ENCODE results near the gene CKB. TPM values are rescaled to one million over a fixed set of nuclear protein-coding genes. Genes with fewer than 3 reads are reported as not detected.

CKB gene
- polyA plus RNA-seq, 1 donor (not counting 4 experiments of a cell fraction or from before 2014, with no cell fraction given), result 10.0 TPM

DNA sequence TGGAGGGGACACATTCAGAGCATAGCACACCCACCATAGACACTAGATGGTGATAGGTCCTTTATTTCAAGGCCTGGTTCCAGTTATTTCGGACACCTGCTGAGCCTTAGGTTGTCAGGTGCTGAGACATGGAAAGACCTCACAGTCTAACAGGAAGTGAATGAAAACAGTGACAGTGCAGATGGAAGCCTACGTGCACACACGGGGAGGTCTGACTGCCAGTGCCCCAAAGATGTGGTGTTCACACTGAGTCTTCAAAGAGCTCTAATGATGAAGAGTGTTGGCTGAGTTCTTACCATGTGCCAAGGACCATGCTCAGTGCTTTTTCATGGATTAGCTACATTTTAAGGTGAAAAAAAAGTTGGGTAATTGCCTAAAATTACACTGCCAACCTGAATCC is 46.6 kb downstream of the CKB start:
- dilution Hi-C loops (cut with MboI; ENCODE audit: extremely low pct_ligation_motif_present, low sequenced_read_pairs), result no loop called here
- Histone ChIP-seq H3K4me3 (ENCODE audit: control insufficient read depth in 2 of 3, extremely low read depth in 1 of 3, insufficient read depth in 2 of 3, low read depth in 1 of 3, low read length in 3 of 3) (no peak overlapping the region), H3K9me1 (ENCODE audit: control insufficient read depth, extremely low read depth, insufficient read depth, low read length) (peaks cover 4% of the 10 kb centered on the region), H3K4me2 (ENCODE audit: control insufficient read depth, extremely low read depth, insufficient read depth, low read depth, low read length) (no peak overlapping the region), H2AFZ (ENCODE audit: control insufficient read depth, low read length) (no peak overlapping the region), H4K20me1 (ENCODE audit: control insufficient read depth, extremely low read depth, insufficient read depth, low read length) (no peaks in the 10 kb centered on the region), H3K27me3 (ENCODE audit: control insufficient read depth, extremely low read depth, insufficient read depth, low read length) (no peaks in the 10 kb centered on the region), H3K4me1 (ENCODE audit: control insufficient read depth, extremely low read depth, insufficient read depth, low read length) (no peaks in the 10 kb centered on the region), H3K79me2 (ENCODE audit: control insufficient read depth, insufficient read depth, low read length) (peaks cover 3% of the 10 kb centered on the region), H3K27ac (ENCODE audit: control insufficient read depth, insufficient read depth, low read length) (no peak overlapping the region), H3K9ac (ENCODE audit: control insufficient read depth, extremely low read depth, insufficient read depth, low read length) (no peak overlapping the region), H3K36me3 (ENCODE audit: control insufficient read depth in 2 of 2, extremely low read depth in 1 of 2, insufficient read depth in 2 of 2, low read length in 2 of 2) (peaks cover 21 to 43% of the 10 kb centered on the region in 2 experiments), H3K9me3 (ENCODE audit: control insufficient read depth, low read depth, low read length) (no peaks in the 10 kb centered on the region)
- DNase-seq (ENCODE audit: low read depth, low spot score) (no peak), FAIRE-seq (no peak)
- TF ChIP-seq CTCF (optimal IDR thresholded peaks at IDR 0.05 in 1 of 3, IDR thresholded peaks at IDR 0.05 in 1 of 3, conservative IDR thresholded peaks at IDR 0.05 in 1 of 3; ENCODE audit: extremely low read depth in 1 of 3, insufficient read depth in 2 of 3, low read length in 3 of 3) (no peak), EZH2 (IDR thresholded peaks at IDR 0.05; ENCODE audit: low read length) (no peak)

DNA sequence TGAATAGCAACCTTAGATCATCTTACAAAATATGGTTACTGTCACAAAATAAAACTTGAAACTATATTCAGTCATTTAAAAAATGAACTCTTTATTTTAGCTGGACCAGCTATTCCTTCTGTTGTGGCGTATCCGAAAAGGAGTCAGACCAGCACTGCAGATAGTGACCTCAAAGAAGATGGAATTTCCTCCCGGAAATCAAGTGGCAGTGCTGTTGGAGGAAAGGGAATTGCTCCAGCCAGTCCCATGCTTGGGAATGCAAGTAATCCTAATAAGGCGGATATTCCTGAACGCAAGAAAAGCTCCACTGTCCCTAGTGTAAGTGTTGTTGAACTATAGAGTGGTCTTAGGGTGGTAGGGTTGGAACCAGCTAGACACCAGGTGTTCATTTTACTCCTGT is 47.7 kb downstream of the CKB start:
- Histone ChIP-seq H3K27ac (ENCODE audit: control insufficient read depth, insufficient read depth, low read length) (no peak overlapping the region), H4K20me1 (ENCODE audit: control insufficient read depth, extremely low read depth, insufficient read depth, low read length) (no peaks in the 10 kb centered on the region), H3K4me1 (ENCODE audit: control insufficient read depth, extremely low read depth, insufficient read depth, low read length) (no peaks in the 10 kb centered on the region), H3K9ac (ENCODE audit: control insufficient read depth, extremely low read depth, insufficient read depth, low read length) (no peak overlapping the region), H3K27me3 (ENCODE audit: control insufficient read depth, extremely low read depth, insufficient read depth, low read length) (no peaks in the 10 kb centered on the region), H3K9me3 (ENCODE audit: control insufficient read depth, low read depth, low read length) (no peaks in the 10 kb centered on the region), H3K36me3 (ENCODE audit: control insufficient read depth in 2 of 2, extremely low read depth in 1 of 2, insufficient read depth in 2 of 2, low read length in 2 of 2) (peaks cover 26 to 42% of the 10 kb centered on the region in 2 experiments), H2AFZ (ENCODE audit: control insufficient read depth, low read length) (no peak overlapping the region), H3K4me2 (ENCODE audit: control insufficient read depth, extremely low read depth, insufficient read depth, low read depth, low read length) (no peak overlapping the region), H3K79me2 (ENCODE audit: control insufficient read depth, insufficient read depth, low read length) (peaks cover 3% of the 10 kb centered on the region), H3K4me3 (ENCODE audit: control insufficient read depth in 2 of 3, extremely low read depth in 1 of 3, insufficient read depth in 2 of 3, low read depth in 1 of 3, low read length in 3 of 3) (no peak overlapping the region), H3K9me1 (ENCODE audit: control insufficient read depth, extremely low read depth, insufficient read depth, low read length) (peaks cover 4% of the 10 kb centered on the region)
- TF ChIP-seq CTCF (optimal IDR thresholded peaks at IDR 0.05 in 1 of 3, IDR thresholded peaks at IDR 0.05 in 1 of 3, conservative IDR thresholded peaks at IDR 0.05 in 1 of 3; ENCODE audit: extremely low read depth in 1 of 3, insufficient read depth in 2 of 3, low read length in 3 of 3) (no peak), EZH2 (IDR thresholded peaks at IDR 0.05; ENCODE audit: low read length) (no peak)
- dilution Hi-C loops (cut with MboI; ENCODE audit: extremely low pct_ligation_motif_present, low sequenced_read_pairs), result no loop called here
- FAIRE-seq (no peak), DNase-seq (ENCODE audit: low read depth, low spot score) (no peak)
